H1 (cell line): Measurements from ENCODE around the gene DOCK1. TPM values are rescaled to one million over a fixed set of nuclear protein-coding genes. Genes with fewer than 3 reads are reported as not detected.

Experiments used
- CTCF ChIA-PET: fragments of 300-600 bp; sonication (Branson Sonifier 250); formaldehyde crosslinking; loops from one replicate; lab custom pipeline; 2021; ENCODE audit not compliant: partially characterized antibody; lab: Charles Lee
- POLR2A ChIA-PET: fragments of 300-600 bp; sonication (Branson Sonifier 250); formaldehyde crosslinking; loops from one replicate; lab custom pipeline; 2021; ENCODE audit warnings: inconsistent platforms; ENCODE audit not compliant: partially characterized antibody; lab: Charles Lee
- DNase-seq, 2 experiments: peaks; one replicate each; pipeline versions ENCODE4 v3.0.0 to v3.0.0-alpha.2; 2010 to 2022; ENCODE audit warnings: low spot score in 2 of 2, low read depth in 1 of 2, mixed read lengths in 1 of 2
- FAIRE-seq: peaks from 2 replicates; lab custom pipeline; 2011; peaks lifted over from hg19 to GRCh38; lab: Jason Lieb, UNC
- H2AFZ ChIP-seq: 2 replicates; pipeline ENCODE4 v1.8.1; 2012; ENCODE audit warnings: low read length, inconsistent platforms
- H2AK5ac ChIP-seq: 2 replicates; pipeline ENCODE4 v1.6.1; 2013; ENCODE audit warnings: low read depth, low read length
- H2BK120ac ChIP-seq: replicated peaks from 2 replicates; pipeline ENCODE3; 2013; ENCODE audit warnings: low read depth, low read length, inconsistent platforms
- H2BK12ac ChIP-seq: 2 replicates; pipeline ENCODE4 v1.6.1; 2013; ENCODE audit warnings: low read depth, low read length
- H2BK15ac ChIP-seq: 2 replicates; pipeline ENCODE4 v1.6.1; 2013; ENCODE audit warnings: low read length
- H2BK20ac ChIP-seq: 2 replicates; pipeline ENCODE4 v1.6.1; 2013; ENCODE audit warnings: low read length
- H2BK5ac ChIP-seq: 2 replicates; pipeline ENCODE4 v1.6.1; 2013; ENCODE audit warnings: low read depth, low read length
- H3K14ac ChIP-seq: 2 replicates; pipeline ENCODE4 v1.6.1; 2013; ENCODE audit warnings: inconsistent platforms; ENCODE audit not compliant: insufficient read length
- H3K18ac ChIP-seq: 2 replicates; pipeline ENCODE4 v1.6.1; 2013; ENCODE audit warnings: low read length; ENCODE audit errors: extremely low read depth
- H3K23ac ChIP-seq: 2 replicates; pipeline ENCODE4 v1.6.1; 2013; ENCODE audit warnings: inconsistent platforms; ENCODE audit not compliant: insufficient read length
- H3K23me2 ChIP-seq: 2 replicates; pipeline ENCODE4 v1.6.1; 2013; ENCODE audit warnings: low read depth, low read length
- H3K27ac ChIP-seq: 2 replicates; pipeline ENCODE4 v1.6.1; 2011; ENCODE audit warnings: low read depth, low read length, inconsistent platforms
- H3K27me3 ChIP-seq, 4 experiments: replicated peaks in 1 of 4; 1 replicate in 1 of 4; 2 replicates in 3 of 4; pipeline versions ENCODE4 v1.6.1 to v1.8.1; 2011 to 2013; ENCODE audit warnings: low read length in 3 of 4, mild to moderate bottlenecking in 3 of 4, inconsistent platforms in 2 of 4, mixed read lengths in 2 of 4, moderate library complexity in 1 of 4; ENCODE audit not compliant: control insufficient read depth in 3 of 4, insufficient read depth in 3 of 4; ENCODE audit errors: extremely low read depth in 1 of 4
- H3K36me3 ChIP-seq, 4 experiments: 2 replicates each; pipeline versions ENCODE4 v1.6.1 to v1.8.1; 2011 to 2013; ENCODE audit warnings: mild to moderate bottlenecking in 4 of 4, low read length in 3 of 4, moderate library complexity in 2 of 4, control low read depth in 1 of 4, inconsistent platforms in 1 of 4; ENCODE audit not compliant: insufficient read depth in 4 of 4, control insufficient read depth in 2 of 4
- H3K4ac ChIP-seq: replicated peaks from 2 replicates; pipeline ENCODE3; 2013; ENCODE audit warnings: low read length, low read depth, mixed read lengths, inconsistent platforms; ENCODE audit not compliant: insufficient read length
- H3K4me1 ChIP-seq, 4 experiments: replicated peaks in 1 of 4; 1 replicate in 1 of 4; 2 replicates in 3 of 4; pipeline versions ENCODE4 v1.6.1 to v1.8.1; 2011 to 2013; ENCODE audit warnings: low read length in 3 of 4, inconsistent platforms in 2 of 4, mixed read lengths in 1 of 4; ENCODE audit not compliant: insufficient read depth in 4 of 4, control insufficient read depth in 3 of 4
- H3K4me2 ChIP-seq, 2 experiments: 2 replicates each; pipeline versions ENCODE4 v1.6.1 to v1.8.1; 2011 to 2013; ENCODE audit warnings: low read depth in 2 of 2, low read length in 2 of 2, control low read depth in 1 of 2, inconsistent platforms in 1 of 2, mild to moderate bottlenecking in 1 of 2; ENCODE audit not compliant: insufficient read depth in 1 of 2
- H3K4me3 ChIP-seq, 4 experiments: fragments of 200-600, 300-600 bp in 1 of 4; sonication (generic), shearing (Covaris generic), sonication (Bioruptor Twin) in 1 of 4; 2 replicates each; pipeline versions ENCODE4 v1.5.1 to v1.8.1; 2011 to 2016; ENCODE audit warnings: low read length in 4 of 4, low read depth in 3 of 4, control low read depth in 2 of 4, inconsistent platforms in 2 of 4, mild to moderate bottlenecking in 2 of 4, mixed read lengths in 1 of 4, moderate library complexity in 1 of 4; ENCODE audit not compliant: insufficient read depth in 2 of 4; ENCODE audit errors: extremely low read depth in 1 of 4
- H3K56ac ChIP-seq: replicated peaks from 2 replicates; pipeline ENCODE3; 2013; ENCODE audit warnings: low read depth, mild to moderate bottlenecking, mixed read lengths, low read length, inconsistent platforms; ENCODE audit not compliant: insufficient read length
- H3K79me1 ChIP-seq: 2 replicates; pipeline ENCODE4 v1.6.1; 2013; ENCODE audit warnings: low read depth, low read length, control low read depth
- H3K79me2 ChIP-seq, 2 experiments: 2 replicates each; pipeline versions ENCODE4 v1.6.1 to v1.8.1; 2012 to 2013; ENCODE audit warnings: low read length in 2 of 2, mild to moderate bottlenecking in 2 of 2, inconsistent platforms in 1 of 2; ENCODE audit not compliant: insufficient read depth in 2 of 2, control insufficient read depth in 1 of 2
- H3K9ac ChIP-seq, 4 experiments: replicated peaks in 1 of 4; 1 replicate in 1 of 4; 2 replicates in 3 of 4; pipeline versions ENCODE4 v1.6.1 to v1.8.1; 2011 to 2013; ENCODE audit warnings: low read depth in 3 of 4, low read length in 3 of 4, control low read depth in 2 of 4, mild to moderate bottlenecking in 2 of 4, moderate library complexity in 2 of 4, inconsistent platforms in 1 of 4; ENCODE audit errors: extremely low read depth in 1 of 4
- H3K9me3 ChIP-seq, 2 experiments: 2 replicates each; pipeline versions ENCODE4 v1.6.1 to v1.8.1; 2012 to 2013; ENCODE audit warnings: mild to moderate bottlenecking in 2 of 2, moderate library complexity in 2 of 2, control low read depth in 1 of 2, inconsistent platforms in 1 of 2, low read depth in 1 of 2, low read length in 1 of 2, mixed read lengths in 1 of 2; ENCODE audit not compliant: insufficient read depth in 2 of 2
- H4K20me1 ChIP-seq, 2 experiments: replicated peaks in 1 of 2; 2 replicates each; pipeline versions ENCODE3 to v1.8.1; 2011 to 2013; ENCODE audit warnings: inconsistent platforms in 2 of 2, low read length in 2 of 2, mild to moderate bottlenecking in 1 of 2; ENCODE audit not compliant: insufficient read depth in 2 of 2, control insufficient read depth in 1 of 2
- H4K5ac ChIP-seq: 2 replicates; pipeline ENCODE4 v1.6.1; 2013; ENCODE audit warnings: low read length, low read depth, mixed read lengths, inconsistent platforms; ENCODE audit not compliant: insufficient read length
- H4K8ac ChIP-seq: 2 replicates; pipeline ENCODE4 v1.8.0; 2013; ENCODE audit warnings: mild to moderate bottlenecking, moderate library complexity, low read length, inconsistent platforms; ENCODE audit not compliant: insufficient read depth; ENCODE audit errors: extremely low read depth
- H4K91ac ChIP-seq: replicated peaks from 2 replicates; pipeline ENCODE3; 2013; ENCODE audit warnings: low read length, mixed read lengths, inconsistent platforms; ENCODE audit not compliant: insufficient read length
- CEBPB ChIP-seq: IDR thresholded peaks from 2 replicates; pipeline ENCODE4 v1.6.1; 2012; ENCODE audit warnings: low read depth, low read length
- HDAC2 ChIP-seq, 2 experiments: fragments of 300-600 bp in 1 of 2; sonication (generic) in 1 of 2; IDR thresholded peaks; 2 replicates each; pipeline ENCODE4 v1.6.1; 2011 to 2012; ENCODE audit warnings: low read depth in 2 of 2, low read length in 2 of 2, mild to moderate bottlenecking in 2 of 2, moderate library complexity in 2 of 2, borderline replicate concordance in 1 of 2, inconsistent platforms in 1 of 2
- JUN ChIP-seq: IDR thresholded peaks from 2 replicates; pipeline ENCODE4 v1.6.1; 2011; ENCODE audit warnings: low read depth, mild to moderate bottlenecking, improper control_type of control experiment, low read length
- TCF12 ChIP-seq: IDR thresholded peaks from 2 replicates; pipeline ENCODE4 v1.6.1; 2011; ENCODE audit warnings: low read depth, mild to moderate bottlenecking, low read length
- WGBS, 2 experiments: shearing (Covaris generic) in 1 of 2; methylation state at CpG; one replicate each; pipeline versions ENCODE4 v1.1.6 to v1.1.7; 2013 to 2015; ENCODE audit warnings: low lambda C conversion rate in 2 of 2, mixed read lengths in 2 of 2, inconsistent platforms in 1 of 2, low coverage in 1 of 2, missing lambda C conversion rate in 1 of 2; ENCODE audit not compliant: insufficient replicate concordance in 2 of 2, insufficient coverage in 1 of 2, insufficient read length in 1 of 2; ENCODE audit errors: extremely low coverage in 1 of 2, missing lambda C conversion rate in 1 of 2; 5-methylcytosine and 5-hydroxymethylcytosine counted together
- polyA plus RNA-seq, 7 experiments: library from polyadenylated mRNA; depleted of rRNA in 3 of 7; stranded (reverse) in 5 of 7; unstranded in 2 of 7; fragments of >200 nt in 5 of 7; fragments of 200-250 nt in 2 of 7; gene quantifications; 1 replicate in 5 of 7; 2 replicates in 1 of 7; 4 replicates in 1 of 7; pipeline versions ENCODE4 v1.2.1 to v1.2.3, GENCODE V29; 2011 to 2013; ENCODE audit warnings: missing spikeins in 2 of 7, mixed read lengths in 2 of 7
- total RNA-seq: library from RNA; stranded (reverse); fragmentation: NEBNext Ultra II Directional; extraction: Animal tissue kit (Norgen Biotek cat#: 25700); gene quantifications from 2 replicates; pipeline ENCODE4 v1.2.1, GENCODE V29; 2021

The DOCK1 gene
- total and polyA plus RNA-seq, 2 of the 8 experiments (the other 6 are each of a cell fraction or from before 2014, with no cell fraction given) = 11.6 to 53.0 TPM

- Histone ChIP-seq H3K14ac (no peak overlapping the region), H3K9ac (no peak overlapping the region), H3K4me3 (no peak overlapping the region), H3K23me2 (no peaks in the 10 kb centered on the region), H2BK12ac (no peak overlapping the region), H4K20me1 (no peaks in the 10 kb centered on the region), H3K4me1 (peaks cover 0 to under 1% (median 0%) of the 10 kb centered on the region in 4 experiments; a peak in 1 of 7 replicates), H3K4me2 (no peak overlapping the region), H3K18ac (no peak overlapping the region), H3K4ac (no peak overlapping the region), H2BK120ac (no peak overlapping the region), H4K91ac (no peak overlapping the region), H2AFZ (no peak overlapping the region), H2BK20ac (no peak overlapping the region), H3K56ac (no peak overlapping the region), H3K79me1 (no peaks in the 10 kb centered on the region), H3K9me3 (peaks cover 8 to 9% of the 10 kb centered on the region in 2 experiments; a peak in 3 of 4 replicates), H3K27me3 (no peaks in the 10 kb centered on the region), H3K36me3 (no peaks in the 10 kb centered on the region), H4K5ac (no peak overlapping the region), H3K27ac (no peak overlapping the region), H2AK5ac (no peak overlapping the region), H3K23ac (no peak overlapping the region), H3K79me2 (no peaks in the 10 kb centered on the region; a peak in 1 of 4 replicates), H2BK5ac (no peak overlapping the region; the same call in 1 of the 2 replicates), H2BK15ac (no peak overlapping the region), H4K8ac (no peak overlapping the region; the same call in 1 of the 2 replicates)
- POLR2A ChIA-PET = no interaction called here
- DNase-seq (no peak), FAIRE-seq (no peak)
- 78% methylated on average over 4 of the region's 4 CpGs; no CpG with 5 or more reads in 1 of the 2 experiments for WGBS, 2 experiments
- CTCF ChIA-PET = no interaction called here
- TF ChIP-seq JUN (no peak), CEBPB (no peak), HDAC2 (IDR thresholded peaks at IDR 0.05; ENCODE audit: borderline replicate concordance in 1 of 2, low read depth in 2 of 2, low read length in 2 of 2) (no peak), TCF12 (no peak)
These were observed 385.6 kb downstream of the DOCK1 start for GRCh38 chr10:127290850-127291249.
